ENCODE data around the gene SLC39A10. TPM values are rescaled to one million over a fixed set of nuclear protein-coding genes. Genes with fewer than 3 reads are reported as not detected.
"Not testable (repeated sequence)": the region's sequence is repeated elsewhere in the genome, so short reads cannot be mapped to it uniquely, and the experiment has no call there.

The SLC39A10 gene
- total RNA-seq, 6 donors from 2014 or later, result 4.3 to 29.0 (median 13.9) TPM

- TF ChIP-seq POLR2A (IDR thresholded peaks at IDR 0.05) (no peak), CTCF (IDR thresholded peaks at IDR 0.05) (no peak), POLR2AphosphoS5 (IDR thresholded peaks at IDR 0.05) (no peak), EP300 (IDR thresholded peaks at IDR 0.05) (no peak)
- WGBS, 2 donors, result 59 to 64% methylated on average over 2 of the region's 2 CpGs
- ATAC-seq (ENCODE audit: low FRiP score in 2 of 2), result no peak
These were observed 11.6 kb upstream of the SLC39A10 start for GRCh38 chr2:195645413-195645812.

GRCh38 chr2:195646424-195646823, 10.6 kb upstream of the SLC39A10 start:
- ATAC-seq (ENCODE audit: low FRiP score in 2 of 2) (no peak), DNase-seq (no peak)
- Histone ChIP-seq H3K9me3 (no peaks in the 10 kb centered on the region), H3K36me3 (no peaks in the 10 kb centered on the region), H3K27me3 (no peaks in the 10 kb centered on the region), H3K4me1 (peaks cover 0 to 21% (median 10%) of the 10 kb centered on the region in 4 donors), H3K4me3 (no peak overlapping the region), H3K27ac (no peak overlapping the region)
- 79 to 82% methylated on average over 6 to 9 of the region's 9 CpGs for WGBS, 2 donors
- no peak for TF ChIP-seq POLR2AphosphoS5 (IDR thresholded peaks at IDR 0.05)
- TF ChIP-seq CTCF (IDR thresholded peaks at IDR 0.05), result no peak
- no peak for TF ChIP-seq POLR2A (IDR thresholded peaks at IDR 0.05)
- no peak for TF ChIP-seq EP300 (IDR thresholded peaks at IDR 0.05)

More at GRCh38 chr2:195645413-195645812, 11.6 kb upstream of the SLC39A10 start:
- Histone ChIP-seq H3K9me3 (no peaks in the 10 kb centered on the region), H3K27me3 (no peaks in the 10 kb centered on the region), H3K27ac (no peak overlapping the region), H3K4me1 (peaks cover 0 to 21% (median 11%) of the 10 kb centered on the region in 4 donors), H3K4me3 (no peak overlapping the region), H3K36me3 (no peaks in the 10 kb centered on the region)
- no peak for DNase-seq

- Histone ChIP-seq H3K27me3 (no peaks in the 10 kb centered on the region), H3K9me3 (no peaks in the 10 kb centered on the region), H3K27ac (no peak overlapping the region), H3K4me1 (peaks cover 0 to 15% (median 7%) of the 10 kb centered on the region in 4 donors), H3K4me3 (no peak overlapping the region), H3K36me3 (no peaks in the 10 kb centered on the region)
- 90 to 97% methylated on average over 3 of the region's 3 CpGs for WGBS, 2 donors
- ATAC-seq (ENCODE audit: low FRiP score in 2 of 2) (no peak), DNase-seq (no peak)
- no peak for TF ChIP-seq POLR2A (IDR thresholded peaks at IDR 0.05)
- no peak for TF ChIP-seq EP300 (IDR thresholded peaks at IDR 0.05)
- no peak for TF ChIP-seq POLR2AphosphoS5 (IDR thresholded peaks at IDR 0.05)
- TF ChIP-seq CTCF (IDR thresholded peaks at IDR 0.05), result no peak
These were observed 9.7 kb upstream of the SLC39A10 start for GRCh38 chr2:195647302-195647701.

- H3K27ac ChIP-seq, result not testable (repeated sequence)
- 94 to 98% methylated on average over 2 of the region's 2 CpGs for WGBS, 2 donors
These were observed 8.7 kb upstream of the SLC39A10 start for GRCh38 chr2:195648370-195648769.

DNA sequence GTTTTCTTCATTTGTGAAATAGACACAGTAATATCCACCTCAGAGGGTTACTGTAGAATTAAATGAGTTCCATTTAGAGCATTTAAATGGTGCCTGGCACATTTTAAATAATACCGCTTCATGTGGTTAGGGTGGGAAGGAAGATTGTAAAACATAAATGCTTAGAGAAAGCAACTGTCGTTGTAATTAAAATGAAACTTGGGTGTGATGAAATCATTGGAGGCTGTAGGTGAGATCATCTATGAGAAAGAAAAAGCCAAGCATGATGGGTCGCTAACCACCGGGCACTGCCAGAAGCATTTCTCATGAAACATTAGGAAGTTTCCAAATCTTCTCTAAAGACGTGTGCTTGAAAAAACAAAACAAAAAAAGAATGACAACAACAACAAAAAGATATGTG, 8.2 kb upstream of the SLC39A10 start:
- Histone ChIP-seq H3K4me3 (no peak overlapping the region), H3K27ac (no peak overlapping the region), H3K9me3 (no peaks in the 10 kb centered on the region), H3K36me3 (no peaks in the 10 kb centered on the region), H3K4me1 (peaks cover 0 to 6% (median under 1%) of the 10 kb centered on the region in 4 donors), H3K27me3 (no peaks in the 10 kb centered on the region)
- no peak for DNase-seq
- TF ChIP-seq EP300 (IDR thresholded peaks at IDR 0.05), result no peak
- TF ChIP-seq POLR2A (IDR thresholded peaks at IDR 0.05), result no peak
- TF ChIP-seq CTCF (IDR thresholded peaks at IDR 0.05), result no peak
- TF ChIP-seq POLR2AphosphoS5 (IDR thresholded peaks at IDR 0.05), result no peak
- WGBS, 2 donors, result 61 to 76% methylated on average over 5 of the region's 5 CpGs
- no peak for ATAC-seq (ENCODE audit: low FRiP score in 2 of 2)

More at GRCh38 chr2:195648370-195648769, 8.7 kb upstream of the SLC39A10 start:
- not testable (repeated sequence) for H3K9me3 ChIP-seq; H3K4me1 ChIP-seq; H3K27me3 ChIP-seq; H3K36me3 ChIP-seq; H3K4me3 ChIP-seq; DNase-seq; ATAC-seq (ENCODE audit: low FRiP score in 2 of 2)
